ENCODE data around the gene ZYX.

- TF ChIP-seq POLR2AphosphoS5 (IDR thresholded peaks at IDR 0.05; ENCODE audit: low read depth) = no peak
- no peak for TF ChIP-seq CTCF (IDR thresholded peaks at IDR 0.05; ENCODE audit: insufficient read depth, low read length)
- TF ChIP-seq, protein P1, sequence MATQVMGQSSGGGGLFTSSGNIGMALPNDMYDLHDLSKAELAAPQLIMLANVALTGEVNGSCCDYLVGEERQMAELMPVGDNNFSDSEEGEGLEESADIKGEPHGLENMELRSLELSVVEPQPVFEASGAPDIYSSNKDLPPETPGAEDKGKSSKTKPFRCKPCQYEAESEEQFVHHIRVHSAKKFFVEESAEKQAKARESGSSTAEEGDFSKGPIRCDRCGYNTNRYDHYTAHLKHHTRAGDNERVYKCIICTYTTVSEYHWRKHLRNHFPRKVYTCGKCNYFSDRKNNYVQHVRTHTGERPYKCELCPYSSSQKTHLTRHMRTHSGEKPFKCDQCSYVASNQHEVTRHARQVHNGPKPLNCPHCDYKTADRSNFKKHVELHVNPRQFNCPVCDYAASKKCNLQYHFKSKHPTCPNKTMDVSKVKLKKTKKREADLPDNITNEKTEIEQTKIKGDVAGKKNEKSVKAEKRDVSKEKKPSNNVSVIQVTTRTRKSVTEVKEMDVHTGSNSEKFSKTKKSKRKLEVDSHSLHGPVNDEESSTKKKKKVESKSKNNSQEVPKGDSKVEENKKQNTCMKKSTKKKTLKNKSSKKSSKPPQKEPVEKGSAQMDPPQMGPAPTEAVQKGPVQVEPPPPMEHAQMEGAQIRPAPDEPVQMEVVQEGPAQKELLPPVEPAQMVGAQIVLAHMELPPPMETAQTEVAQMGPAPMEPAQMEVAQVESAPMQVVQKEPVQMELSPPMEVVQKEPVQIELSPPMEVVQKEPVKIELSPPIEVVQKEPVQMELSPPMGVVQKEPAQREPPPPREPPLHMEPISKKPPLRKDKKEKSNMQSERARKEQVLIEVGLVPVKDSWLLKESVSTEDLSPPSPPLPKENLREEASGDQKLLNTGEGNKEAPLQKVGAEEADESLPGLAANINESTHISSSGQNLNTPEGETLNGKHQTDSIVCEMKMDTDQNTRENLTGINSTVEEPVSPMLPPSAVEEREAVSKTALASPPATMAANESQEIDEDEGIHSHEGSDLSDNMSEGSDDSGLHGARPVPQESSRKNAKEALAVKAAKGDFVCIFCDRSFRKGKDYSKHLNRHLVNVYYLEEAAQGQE (IDR thresholded peaks at IDR 0.05; ENCODE audit: insufficient replicate concordance, low read depth) = no peak
- TF ChIP-seq GABPA (IDR thresholded peaks at IDR 0.05; ENCODE audit: low read depth) = no peak
Observed at GRCh38 chr7:143435266-143435665, 54.1 kb downstream of the ZYX start.
